ENCODE results near the gene PHOSPHO2.
"Not testable (repeated sequence)": the region's sequence is repeated elsewhere in the genome, so short reads cannot be mapped to it uniquely, and the experiment has no call there.

PHOSPHO2 gene

GRCh38 chr2:169686825-169687224 lies 7.4 kb upstream of the PHOSPHO2 start:
- H3K9me3 ChIP-seq (ENCODE audit: control insufficient read depth, low read length); H3K4me2 ChIP-seq (ENCODE audit: low read length, poor library complexity, severe bottlenecking); H4K8ac ChIP-seq (ENCODE audit: low read length); H3K18ac ChIP-seq (ENCODE audit: low read depth in 1 of 2, low read length in 2 of 2); H3K4me1 ChIP-seq (ENCODE audit: control insufficient read depth, insufficient read depth, low read depth, low read length); H2AFZ ChIP-seq (ENCODE audit: low read depth, low read length); H4K91ac ChIP-seq (ENCODE audit: low read length); H3K27me3 ChIP-seq (ENCODE audit: control insufficient read depth in 1 of 2, insufficient read depth in 1 of 2, low read length in 2 of 2); H3K79me1 ChIP-seq (replicated peaks; ENCODE audit: low read length, poor library complexity, severe bottlenecking); H3K36me3 ChIP-seq (ENCODE audit: control insufficient read depth in 1 of 2, insufficient read depth in 2 of 2, low read depth in 1 of 2, low read length in 2 of 2); H2BK15ac ChIP-seq (ENCODE audit: low read depth, poor library complexity, severe bottlenecking); H3K23ac ChIP-seq (ENCODE audit: low read length in 2 of 2); H2BK120ac ChIP-seq (ENCODE audit: low read depth, low read length); H3K9ac ChIP-seq (ENCODE audit: low read length); H2AK5ac ChIP-seq (ENCODE audit: low read length, severe bottlenecking); H2BK12ac ChIP-seq (ENCODE audit: low read length in 2 of 2); H2BK5ac ChIP-seq (ENCODE audit: low read depth, low read length, poor library complexity, severe bottlenecking); DNase-seq; H3K4me3 ChIP-seq (ENCODE audit: insufficient read depth in 1 of 2, low read depth in 1 of 2, low read length in 2 of 2); H3K27ac ChIP-seq (ENCODE audit: low read length, poor library complexity, severe bottlenecking); H3K14ac ChIP-seq (ENCODE audit: low read length in 2 of 2); H3K4ac ChIP-seq (ENCODE audit: low read depth in 1 of 2, low read length in 2 of 2): not testable (repeated sequence)
- 72% methylated on average over 2 of the region's 4 CpGs for WGBS

- H3K4me3 ChIP-seq (ENCODE audit: insufficient read depth in 1 of 2, low read depth in 1 of 2, low read length in 2 of 2); H2BK120ac ChIP-seq (ENCODE audit: low read depth, low read length); H3K23ac ChIP-seq (ENCODE audit: low read length in 2 of 2); H3K4me1 ChIP-seq (ENCODE audit: control insufficient read depth, insufficient read depth, low read depth, low read length); H3K14ac ChIP-seq (ENCODE audit: low read length in 2 of 2); H3K79me1 ChIP-seq (replicated peaks; ENCODE audit: low read length, poor library complexity, severe bottlenecking); H4K8ac ChIP-seq (ENCODE audit: low read length); H3K27me3 ChIP-seq (ENCODE audit: control insufficient read depth in 1 of 2, insufficient read depth in 1 of 2, low read length in 2 of 2); H3K27ac ChIP-seq (ENCODE audit: low read length, poor library complexity, severe bottlenecking); H2BK15ac ChIP-seq (ENCODE audit: low read depth, poor library complexity, severe bottlenecking); H3K36me3 ChIP-seq (ENCODE audit: control insufficient read depth in 1 of 2, insufficient read depth in 2 of 2, low read depth in 1 of 2, low read length in 2 of 2); H2AFZ ChIP-seq (ENCODE audit: low read depth, low read length); DNase-seq; H4K91ac ChIP-seq (ENCODE audit: low read length); H2AK5ac ChIP-seq (ENCODE audit: low read length, severe bottlenecking); H3K18ac ChIP-seq (ENCODE audit: low read depth in 1 of 2, low read length in 2 of 2); H2BK12ac ChIP-seq (ENCODE audit: low read length in 2 of 2); H3K4ac ChIP-seq (ENCODE audit: low read depth in 1 of 2, low read length in 2 of 2); H3K9ac ChIP-seq (ENCODE audit: low read length); H2BK5ac ChIP-seq (ENCODE audit: low read depth, low read length, poor library complexity, severe bottlenecking); H3K9me3 ChIP-seq (ENCODE audit: control insufficient read depth, low read length); H3K4me2 ChIP-seq (ENCODE audit: low read length, poor library complexity, severe bottlenecking): not testable (repeated sequence)
Observed at GRCh38 chr2:169687943-169688342, 6.3 kb upstream of the PHOSPHO2 start.

- peaks cover 1% of the 10 kb centered on the region for H3K4me1 ChIP-seq (ENCODE audit: control insufficient read depth, insufficient read depth, low read depth, low read length)
- no peak overlapping the region for H3K4me2 ChIP-seq (ENCODE audit: low read length, poor library complexity, severe bottlenecking)
- H2AFZ ChIP-seq (ENCODE audit: low read depth, low read length): no peak overlapping the region
- H3K27ac ChIP-seq (ENCODE audit: low read length, poor library complexity, severe bottlenecking): no peak overlapping the region
- H2BK120ac ChIP-seq (ENCODE audit: low read depth, low read length): no peak overlapping the region
- H2AK5ac ChIP-seq (ENCODE audit: low read length, severe bottlenecking): no peak overlapping the region
- peaks cover 8% of the 10 kb centered on the region for H3K79me1 ChIP-seq (replicated peaks; ENCODE audit: low read length, poor library complexity, severe bottlenecking)
- no peak for DNase-seq
- H3K14ac ChIP-seq (ENCODE audit: low read length in 2 of 2): no peak overlapping the region
- no peaks in the 10 kb centered on the region for H3K27me3 ChIP-seq (ENCODE audit: control insufficient read depth in 1 of 2, insufficient read depth in 1 of 2, low read length in 2 of 2)
- H3K18ac ChIP-seq (ENCODE audit: low read depth in 1 of 2, low read length in 2 of 2): no peak overlapping the region
- no peak overlapping the region for H4K91ac ChIP-seq (ENCODE audit: low read length)
- no peak overlapping the region for H4K8ac ChIP-seq (ENCODE audit: low read length)
- H3K23ac ChIP-seq (ENCODE audit: low read length in 2 of 2): no peak overlapping the region
- no peak overlapping the region for H3K9ac ChIP-seq (ENCODE audit: low read length)
- H3K4me3 ChIP-seq (ENCODE audit: insufficient read depth in 1 of 2, low read depth in 1 of 2, low read length in 2 of 2): no peak overlapping the region
- no peak overlapping the region for H2BK5ac ChIP-seq (ENCODE audit: low read depth, low read length, poor library complexity, severe bottlenecking)
- H3K36me3 ChIP-seq (ENCODE audit: control insufficient read depth in 1 of 2, insufficient read depth in 2 of 2, low read depth in 1 of 2, low read length in 2 of 2): no peaks in the 10 kb centered on the region
- WGBS: 46% methylated on average over 1 of the region's 1 CpG
- H2BK15ac ChIP-seq (ENCODE audit: low read depth, poor library complexity, severe bottlenecking): no peak overlapping the region
- no peak overlapping the region for H2BK12ac ChIP-seq (ENCODE audit: low read length in 2 of 2)
- H3K9me3 ChIP-seq (ENCODE audit: control insufficient read depth, low read length): no peaks in the 10 kb centered on the region
- no peak overlapping the region for H3K4ac ChIP-seq (ENCODE audit: low read depth in 1 of 2, low read length in 2 of 2)
Observed at GRCh38 chr2:169690958-169691357, 3.3 kb upstream of the PHOSPHO2 start.

DNA sequence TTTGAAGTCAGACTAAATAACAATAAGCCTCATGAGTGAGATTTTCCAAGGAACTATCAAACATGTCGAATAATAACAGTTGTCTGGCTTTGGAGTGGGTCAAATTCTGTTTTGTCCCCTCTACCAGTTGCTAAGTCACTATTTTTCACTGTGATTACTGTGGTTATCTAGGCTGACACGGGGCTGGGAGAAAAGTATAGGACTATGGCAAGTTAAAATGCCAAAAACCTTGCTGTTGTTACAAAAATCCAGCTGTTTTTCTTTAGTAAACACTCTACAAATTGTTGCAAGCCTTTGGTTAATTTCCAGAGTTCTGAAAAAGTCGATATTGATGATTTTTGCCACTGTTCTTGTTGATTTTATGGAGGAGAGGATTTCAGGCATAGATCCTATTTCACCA lies 1.6 kb upstream of the PHOSPHO2 start:
- H2BK15ac ChIP-seq (ENCODE audit: low read depth, poor library complexity, severe bottlenecking): no peak overlapping the region
- no peak overlapping the region for H3K4me3 ChIP-seq (ENCODE audit: insufficient read depth in 1 of 2, low read depth in 1 of 2, low read length in 2 of 2)
- no peak overlapping the region for H3K14ac ChIP-seq (ENCODE audit: low read length in 2 of 2)
- WGBS: 61% methylated on average over 2 of the region's 3 CpGs
- H3K18ac ChIP-seq (ENCODE audit: low read depth in 1 of 2, low read length in 2 of 2): no peak overlapping the region
- no peak overlapping the region for H4K8ac ChIP-seq (ENCODE audit: low read length)
- H3K9me3 ChIP-seq (ENCODE audit: control insufficient read depth, low read length): no peaks in the 10 kb centered on the region
- no peak for DNase-seq
- H3K27ac ChIP-seq (ENCODE audit: low read length, poor library complexity, severe bottlenecking): no peak overlapping the region
- no peaks in the 10 kb centered on the region for H3K36me3 ChIP-seq (ENCODE audit: control insufficient read depth in 1 of 2, insufficient read depth in 2 of 2, low read depth in 1 of 2, low read length in 2 of 2)
- peaks cover 1% of the 10 kb centered on the region for H3K4me1 ChIP-seq (ENCODE audit: control insufficient read depth, insufficient read depth, low read depth, low read length)
- H3K27me3 ChIP-seq (ENCODE audit: control insufficient read depth in 1 of 2, insufficient read depth in 1 of 2, low read length in 2 of 2): no peaks in the 10 kb centered on the region
- H3K79me1 ChIP-seq (replicated peaks; ENCODE audit: low read length, poor library complexity, severe bottlenecking): peaks cover 8% of the 10 kb centered on the region
- H3K4ac ChIP-seq (ENCODE audit: low read depth in 1 of 2, low read length in 2 of 2): no peak overlapping the region
- no peak overlapping the region for H3K23ac ChIP-seq (ENCODE audit: low read length in 2 of 2)
- H3K4me2 ChIP-seq (ENCODE audit: low read length, poor library complexity, severe bottlenecking): no peak overlapping the region
- H2BK5ac ChIP-seq (ENCODE audit: low read depth, low read length, poor library complexity, severe bottlenecking): no peak overlapping the region
- no peak overlapping the region for H2BK12ac ChIP-seq (ENCODE audit: low read length in 2 of 2)
- H3K9ac ChIP-seq (ENCODE audit: low read length): no peak overlapping the region
- H4K91ac ChIP-seq (ENCODE audit: low read length): no peak overlapping the region
- no peak overlapping the region for H2AFZ ChIP-seq (ENCODE audit: low read depth, low read length)
- H2BK120ac ChIP-seq (ENCODE audit: low read depth, low read length): no peak overlapping the region
- H2AK5ac ChIP-seq (ENCODE audit: low read length, severe bottlenecking): no peak overlapping the region

Measured in mesenchymal stem cell (in vitro differentiated cells and primary cell).